ENCODE measurements around the gene NRDC. TPM values are rescaled to one million over a fixed set of nuclear protein-coding genes. Genes with fewer than 3 reads are reported as not detected.

The NRDC gene
- total and polyA plus RNA-seq, 4 donors, result 47.7 to 115 (median 96.1) TPM

GRCh38 chr1:51755437-51755836, 123.1 kb downstream of the NRDC start:
- intact Hi-C loops (cut with DNase I), result loop anchor here in 1 of 2 donors (5.0 kb wide), 1 partner anchor 98 kb away; no protein-coding TSS in a partner anchor
- WGBS, 2 donors, result 96 to 97% methylated on average over 7 of the region's 7 CpGs

GRCh38 chr1:51754666-51755065, 123.9 kb downstream of the NRDC start:
- Histone ChIP-seq H3K4me1 (ENCODE audit: control insufficient read depth in 1 of 2, insufficient read depth in 2 of 2, low read length in 2 of 2) (peaks cover 0 to 1% of the 10 kb centered on the region in 2 donors), H3K4me3 (ENCODE audit: low read length in 2 of 2) (no peak overlapping the region), H3K36me3 (ENCODE audit: control insufficient read depth in 1 of 2, insufficient read depth in 2 of 2, low read length in 1 of 2) (no peaks in the 10 kb centered on the region), H3K27ac (ENCODE audit: low read depth in 1 of 2, low read length in 2 of 2) (no peak overlapping the region), H3K9me3 (ENCODE audit: control insufficient read depth, low read length) (no peaks in the 10 kb centered on the region), H3K27me3 (ENCODE audit: control insufficient read depth in 1 of 2, insufficient read depth in 2 of 2, low read length in 1 of 2) (no peaks in the 10 kb centered on the region)
- ATAC-seq (ENCODE audit: low FRiP score) (no peak), DNase-seq (no peak)
- intact Hi-C loops (cut with DNase I), result loop anchor here in 1 of 2 donors (5.0 kb wide), 1 partner anchor 97 kb away; no protein-coding TSS in a partner anchor
- 96 to 98% methylated on average over 3 of the region's 3 CpGs for WGBS, 2 donors

More at GRCh38 chr1:51755437-51755836, 123.1 kb downstream of the NRDC start:
- H3K4me3 ChIP-seq (ENCODE audit: low read length in 2 of 2), result no peak overlapping the region
- no peak overlapping the region for H3K27ac ChIP-seq (ENCODE audit: low read depth in 1 of 2, low read length in 2 of 2)
- no peaks in the 10 kb centered on the region for H3K36me3 ChIP-seq (ENCODE audit: control insufficient read depth in 1 of 2, insufficient read depth in 2 of 2, low read length in 1 of 2)
- ATAC-seq (ENCODE audit: low FRiP score), result no peak
- no peak for DNase-seq
- H3K27me3 ChIP-seq (ENCODE audit: control insufficient read depth in 1 of 2, insufficient read depth in 2 of 2, low read length in 1 of 2), result no peaks in the 10 kb centered on the region
- peaks cover 0 to 1% of the 10 kb centered on the region in 2 donors for H3K4me1 ChIP-seq (ENCODE audit: control insufficient read depth in 1 of 2, insufficient read depth in 2 of 2, low read length in 2 of 2)
- no peaks in the 10 kb centered on the region for H3K9me3 ChIP-seq (ENCODE audit: control insufficient read depth, low read length)

GRCh38 chr1:51753969-51754368, 124.6 kb downstream of the NRDC start:
- Histone ChIP-seq H3K4me3 (ENCODE audit: low read length in 2 of 2) (no peak overlapping the region), H3K4me1 (ENCODE audit: control insufficient read depth in 1 of 2, insufficient read depth in 2 of 2, low read length in 2 of 2) (peaks cover 0 to 1% of the 10 kb centered on the region in 2 donors), H3K9me3 (ENCODE audit: control insufficient read depth, low read length) (no peaks in the 10 kb centered on the region), H3K27ac (ENCODE audit: low read depth in 1 of 2, low read length in 2 of 2) (no peak overlapping the region), H3K36me3 (ENCODE audit: control insufficient read depth in 1 of 2, insufficient read depth in 2 of 2, low read length in 1 of 2) (no peaks in the 10 kb centered on the region), H3K27me3 (ENCODE audit: control insufficient read depth in 1 of 2, insufficient read depth in 2 of 2, low read length in 1 of 2) (no peaks in the 10 kb centered on the region)
- intact Hi-C loops (cut with DNase I), result no loop called here
- DNase-seq (no peak), ATAC-seq (ENCODE audit: low FRiP score) (no peak)

GRCh38 chr1:51752073-51752948, 126.2 kb downstream of the NRDC start:
- Histone ChIP-seq H3K27ac (ENCODE audit: low read depth in 1 of 2, low read length in 2 of 2) (no peak overlapping the region), H3K4me1 (ENCODE audit: control insufficient read depth in 1 of 2, insufficient read depth in 2 of 2, low read length in 2 of 2) (no peaks in the 10 kb centered on the region), H3K36me3 (ENCODE audit: control insufficient read depth in 1 of 2, insufficient read depth in 2 of 2, low read length in 1 of 2) (no peaks in the 10 kb centered on the region), H3K9me3 (ENCODE audit: control insufficient read depth, low read length) (no peaks in the 10 kb centered on the region), H3K4me3 (ENCODE audit: low read length in 2 of 2) (no peak overlapping the region), H3K27me3 (ENCODE audit: control insufficient read depth in 1 of 2, insufficient read depth in 2 of 2, low read length in 1 of 2) (no peaks in the 10 kb centered on the region)
- intact Hi-C loops (cut with DNase I), result no loop called here
- no peak for DNase-seq
- no peak for ATAC-seq (ENCODE audit: low FRiP score)
- WGBS, 2 donors, result 93 to 96% methylated on average over 11 of the region's 11 CpGs

- 100% methylated on average over 1 of the region's 1 CpG for WGBS, 2 donors
Observed at GRCh38 chr1:51750729-51751128, 127.8 kb downstream of the NRDC start.

GRCh38 chr1:51750218-51750617, 128.3 kb downstream of the NRDC start:
- H3K27me3 ChIP-seq (ENCODE audit: control insufficient read depth in 1 of 2, insufficient read depth in 2 of 2, low read length in 1 of 2), result no peaks in the 10 kb centered on the region
- H3K4me1 ChIP-seq (ENCODE audit: control insufficient read depth in 1 of 2, insufficient read depth in 2 of 2, low read length in 2 of 2), result no peaks in the 10 kb centered on the region
- H3K4me3 ChIP-seq (ENCODE audit: low read length in 2 of 2), result no peak overlapping the region
- no peak overlapping the region for H3K27ac ChIP-seq (ENCODE audit: low read depth in 1 of 2, low read length in 2 of 2)
- no peak for DNase-seq
- H3K36me3 ChIP-seq (ENCODE audit: control insufficient read depth in 1 of 2, insufficient read depth in 2 of 2, low read length in 1 of 2), result no peaks in the 10 kb centered on the region
- no peaks in the 10 kb centered on the region for H3K9me3 ChIP-seq (ENCODE audit: control insufficient read depth, low read length)
- intact Hi-C loops (cut with DNase I), result no loop called here
- WGBS, 2 donors, result 94 to 95% methylated on average over 3 of the region's 3 CpGs
- ATAC-seq (ENCODE audit: low FRiP score), result no peak

More at GRCh38 chr1:51750729-51751128, 127.8 kb downstream of the NRDC start:
- no peaks in the 10 kb centered on the region for H3K27me3 ChIP-seq (ENCODE audit: control insufficient read depth in 1 of 2, insufficient read depth in 2 of 2, low read length in 1 of 2)
- no peaks in the 10 kb centered on the region for H3K36me3 ChIP-seq (ENCODE audit: control insufficient read depth in 1 of 2, insufficient read depth in 2 of 2, low read length in 1 of 2)
- H3K4me3 ChIP-seq (ENCODE audit: low read length in 2 of 2), result no peak overlapping the region
- intact Hi-C loops (cut with DNase I), result no loop called here
- no peaks in the 10 kb centered on the region for H3K9me3 ChIP-seq (ENCODE audit: control insufficient read depth, low read length)
- H3K27ac ChIP-seq (ENCODE audit: low read depth in 1 of 2, low read length in 2 of 2), result no peak overlapping the region
- DNase-seq, result no peak
- H3K4me1 ChIP-seq (ENCODE audit: control insufficient read depth in 1 of 2, insufficient read depth in 2 of 2, low read length in 2 of 2), result no peaks in the 10 kb centered on the region
- ATAC-seq (ENCODE audit: low FRiP score), result no peak

GRCh38 chr1:51749151-51749550, 129.4 kb downstream of the NRDC start:
- 99% methylated on average over 3 of the region's 3 CpGs for WGBS, 2 donors
- ATAC-seq (ENCODE audit: low FRiP score), result no peak
- no peaks in the 10 kb centered on the region for H3K4me1 ChIP-seq (ENCODE audit: control insufficient read depth in 1 of 2, insufficient read depth in 2 of 2, low read length in 2 of 2)
- no peaks in the 10 kb centered on the region for H3K36me3 ChIP-seq (ENCODE audit: control insufficient read depth in 1 of 2, insufficient read depth in 2 of 2, low read length in 1 of 2)
- H3K27me3 ChIP-seq (ENCODE audit: control insufficient read depth in 1 of 2, insufficient read depth in 2 of 2, low read length in 1 of 2), result no peaks in the 10 kb centered on the region
- DNase-seq, result no peak
- no peak overlapping the region for H3K27ac ChIP-seq (ENCODE audit: low read depth in 1 of 2, low read length in 2 of 2)
- H3K9me3 ChIP-seq (ENCODE audit: control insufficient read depth, low read length), result no peaks in the 10 kb centered on the region
- no peak overlapping the region for H3K4me3 ChIP-seq (ENCODE audit: low read length in 2 of 2)
- intact Hi-C loops (cut with DNase I), result no loop called here

- H3K9me3 ChIP-seq (ENCODE audit: control insufficient read depth, low read length), result no peaks in the 10 kb centered on the region
- no peaks in the 10 kb centered on the region for H3K36me3 ChIP-seq (ENCODE audit: control insufficient read depth in 1 of 2, insufficient read depth in 2 of 2, low read length in 1 of 2)
- H3K4me3 ChIP-seq (ENCODE audit: low read length in 2 of 2), result no peak overlapping the region
- no peak for DNase-seq
- no peak for ATAC-seq (ENCODE audit: low FRiP score)
- H3K27ac ChIP-seq (ENCODE audit: low read depth in 1 of 2, low read length in 2 of 2), result no peak overlapping the region
- H3K4me1 ChIP-seq (ENCODE audit: control insufficient read depth in 1 of 2, insufficient read depth in 2 of 2, low read length in 2 of 2), result no peaks in the 10 kb centered on the region
- intact Hi-C loops (cut with DNase I), result no loop called here
- H3K27me3 ChIP-seq (ENCODE audit: control insufficient read depth in 1 of 2, insufficient read depth in 2 of 2, low read length in 1 of 2), result no peaks in the 10 kb centered on the region
Observed at GRCh38 chr1:51745304-51745570, 133.3 kb downstream of the NRDC start.
